NB4 (cell line): ENCODE measurements around the gene OLFM1.

Experiments used
- CTCF ChIP-seq: IDR thresholded peaks from one replicate; pipeline ENCODE4 v1.5.1; 2012; ENCODE audit warnings: low read depth, low read length
- MAX ChIP-seq: IDR thresholded peaks from 2 replicates; pipeline ENCODE4 v1.6.1; 2011; ENCODE audit warnings: low read depth, low read length
- POLR2A ChIP-seq: IDR thresholded peaks from 2 replicates; pipeline ENCODE4 v1.6.1; 2011; ENCODE audit warnings: mild to moderate bottlenecking; ENCODE audit not compliant: insufficient read length; ENCODE audit errors: extremely low read depth

- TF ChIP-seq CTCF (no peak), POLR2A (no peak), MAX (no peak)
Measured at GRCh38 chr9:135048758-135049444, 38.6 kb upstream of the OLFM1 start.
